ENCODE measurements around the gene MAPK11.

Gene MAPK11

DNA sequence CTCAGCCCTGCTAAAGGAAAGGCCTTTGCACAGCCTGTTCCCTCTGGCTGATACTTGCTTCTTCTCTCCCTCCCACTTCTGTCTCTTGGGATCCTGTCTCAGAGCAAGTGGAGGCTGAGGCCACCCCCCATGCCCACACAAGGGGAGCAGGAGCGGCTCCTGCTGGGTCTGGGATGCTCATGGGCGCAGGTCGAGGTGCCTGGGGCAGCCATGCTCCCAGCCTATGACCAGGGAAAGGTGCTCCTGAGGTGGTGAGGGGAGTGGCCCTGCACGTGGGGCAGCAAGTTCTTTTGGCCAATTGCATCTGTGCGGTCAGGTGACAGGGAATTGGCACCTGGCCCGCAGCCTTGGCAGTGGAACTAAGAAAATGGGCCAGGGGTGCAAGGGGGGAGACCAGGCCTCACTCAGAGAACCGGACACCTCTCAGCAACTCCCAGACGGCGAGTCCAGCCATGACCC, 1.5 kb downstream of the MAPK11 start:
- Histone ChIP-seq H3K36me3 (ENCODE audit: control insufficient read depth, insufficient read depth, low read length) (no peaks in the 10 kb centered on the region), H3K4me3 (ENCODE audit: insufficient read depth, low read depth, low read length) (no peak overlapping the region)

DNA sequence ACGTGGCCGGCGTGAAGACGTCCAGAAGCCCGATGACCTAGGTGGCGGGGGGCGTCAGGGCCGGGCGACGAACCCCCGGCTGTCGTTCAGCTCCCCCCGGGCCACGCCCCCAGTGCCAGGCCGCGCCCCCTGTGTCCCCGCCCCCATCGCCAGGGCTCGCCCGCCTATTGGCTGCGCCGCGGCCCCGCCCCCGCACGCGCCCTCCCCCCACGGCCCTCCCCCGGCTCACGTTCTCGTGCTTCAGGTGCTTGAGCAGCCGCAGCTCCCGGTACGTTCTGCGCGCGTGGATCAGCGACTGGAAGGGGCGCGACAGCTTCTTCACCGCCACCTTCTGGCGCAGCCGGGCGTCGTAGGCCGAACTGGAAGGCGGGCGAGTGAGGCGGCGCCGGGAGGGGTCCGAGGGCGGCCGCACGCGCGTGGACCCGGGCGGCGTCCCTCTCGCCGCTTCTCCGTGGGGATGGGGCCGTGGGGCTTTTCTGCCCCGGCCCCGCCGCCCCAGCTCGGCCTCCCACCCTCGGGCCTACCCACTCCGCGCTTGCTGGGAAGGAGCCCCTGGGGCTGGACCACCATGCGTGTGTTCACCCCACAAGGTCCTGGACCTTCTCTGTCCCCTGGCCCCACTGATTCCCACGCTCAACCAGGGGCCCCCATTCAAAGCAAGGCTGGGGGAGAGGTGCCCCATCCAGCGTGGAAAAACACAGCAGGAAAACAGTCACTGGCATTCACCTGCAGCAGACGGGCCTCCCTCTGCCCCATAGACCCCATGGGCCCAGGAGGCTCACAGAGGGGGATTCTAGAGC, 2.4 kb downstream of the MAPK11 start:
- Histone ChIP-seq H3K36me3 (ENCODE audit: control insufficient read depth, insufficient read depth, low read length) (no peaks in the 10 kb centered on the region), H3K9me3 (ENCODE audit: control insufficient read depth, low read length) (no peaks in the 10 kb centered on the region), H3K4me3 (ENCODE audit: insufficient read depth, low read depth, low read length) (no peak overlapping the region), H3K27me3 (ENCODE audit: control insufficient read depth, insufficient read depth, low read length, poor library complexity, severe bottlenecking) (peaks cover 60% of the 10 kb centered on the region), H3K27ac (ENCODE audit: insufficient read depth, low read depth, low read length, poor library complexity, severe bottlenecking) (no peak overlapping the region), H3K4me1 (ENCODE audit: control insufficient read depth, insufficient read depth, low read length) (peaks cover 32% of the 10 kb centered on the region)
- 45 to 51% methylated on average over 75 of the region's 75 CpGs for WGBS, 2 experiments

More for the DNA sequence above, 1.5 kb downstream of the MAPK11 start:
- H3K27ac ChIP-seq (ENCODE audit: insufficient read depth, low read depth, low read length, poor library complexity, severe bottlenecking) = no peak overlapping the region
- WGBS, 2 experiments = 82 to 85% methylated on average over 9 of the region's 9 CpGs
- peaks cover 31% of the 10 kb centered on the region for H3K4me1 ChIP-seq (ENCODE audit: control insufficient read depth, insufficient read depth, low read length)
- H3K27me3 ChIP-seq (ENCODE audit: control insufficient read depth, insufficient read depth, low read length, poor library complexity, severe bottlenecking) = peaks cover 60% of the 10 kb centered on the region
- H3K9me3 ChIP-seq (ENCODE audit: control insufficient read depth, low read length) = no peaks in the 10 kb centered on the region

DNA sequence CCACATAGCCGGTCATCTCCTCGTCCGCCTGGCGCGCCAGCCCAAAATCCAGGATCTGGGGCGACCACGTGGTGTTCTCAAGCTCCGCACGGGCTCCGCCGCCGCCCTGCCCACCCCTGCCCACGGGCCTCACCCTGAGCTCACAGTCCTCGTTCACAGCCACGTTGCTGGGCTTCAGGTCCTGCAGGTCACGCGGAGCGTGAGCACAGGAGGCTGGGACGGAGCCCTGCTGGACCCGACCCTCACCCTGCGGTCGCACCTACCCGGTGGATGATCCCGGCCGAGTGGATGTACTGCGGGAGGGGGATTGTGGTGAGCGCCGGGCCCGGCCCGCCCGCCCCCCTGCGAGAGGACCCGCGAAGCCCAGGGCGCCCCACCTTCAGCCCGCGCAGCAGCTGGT, 3.2 kb downstream of the MAPK11 start:
- 86% methylated on average over 37 of the region's 37 CpGs for WGBS, 2 experiments
- H3K36me3 ChIP-seq (ENCODE audit: control insufficient read depth, insufficient read depth, low read length) = no peaks in the 10 kb centered on the region
- peaks cover 32% of the 10 kb centered on the region for H3K4me1 ChIP-seq (ENCODE audit: control insufficient read depth, insufficient read depth, low read length)
- no peak overlapping the region for H3K4me3 ChIP-seq (ENCODE audit: insufficient read depth, low read depth, low read length)
- no peaks in the 10 kb centered on the region for H3K9me3 ChIP-seq (ENCODE audit: control insufficient read depth, low read length)
- peaks cover 65% of the 10 kb centered on the region for H3K27me3 ChIP-seq (ENCODE audit: control insufficient read depth, insufficient read depth, low read length, poor library complexity, severe bottlenecking)
- no peak overlapping the region for H3K27ac ChIP-seq (ENCODE audit: insufficient read depth, low read depth, low read length, poor library complexity, severe bottlenecking)

DNA sequence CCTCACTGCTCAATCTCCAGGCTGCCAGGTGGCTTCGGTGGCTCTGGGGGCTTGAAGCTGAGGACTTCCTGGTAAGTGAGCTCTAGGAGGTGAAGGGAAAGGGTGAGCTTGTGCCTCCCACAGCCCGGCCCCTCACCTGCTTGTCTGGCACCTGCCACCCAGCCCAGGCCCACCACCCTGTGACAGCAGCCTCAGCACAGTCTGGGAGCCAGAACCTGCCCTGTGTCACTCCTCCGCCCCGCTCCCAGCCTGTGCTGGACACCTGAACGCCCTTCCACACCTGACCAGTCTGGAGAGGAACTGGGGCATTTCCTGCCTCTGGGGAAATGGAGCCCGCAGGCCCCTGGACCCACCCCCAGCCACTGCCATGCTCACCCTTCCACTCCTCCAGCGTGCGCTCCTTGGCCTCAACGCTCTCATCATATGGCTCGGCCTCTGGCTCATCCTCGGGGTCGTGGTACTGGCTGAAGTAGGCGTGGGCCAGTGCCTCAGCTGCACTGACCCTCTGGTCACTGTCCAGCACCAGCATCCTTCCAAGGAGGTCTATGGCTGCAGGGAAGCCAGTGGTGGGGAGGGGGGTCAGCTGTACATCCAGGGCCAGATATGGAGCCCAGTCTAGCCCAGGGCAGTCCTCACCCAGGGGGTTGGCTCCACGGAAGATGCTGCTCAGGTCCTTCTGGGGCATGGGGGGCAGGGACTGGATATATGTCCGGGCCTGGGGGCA, 5.1 kb downstream of the MAPK11 start:
- 85 to 88% methylated on average over 15 of the region's 15 CpGs for WGBS, 2 experiments

DNA sequence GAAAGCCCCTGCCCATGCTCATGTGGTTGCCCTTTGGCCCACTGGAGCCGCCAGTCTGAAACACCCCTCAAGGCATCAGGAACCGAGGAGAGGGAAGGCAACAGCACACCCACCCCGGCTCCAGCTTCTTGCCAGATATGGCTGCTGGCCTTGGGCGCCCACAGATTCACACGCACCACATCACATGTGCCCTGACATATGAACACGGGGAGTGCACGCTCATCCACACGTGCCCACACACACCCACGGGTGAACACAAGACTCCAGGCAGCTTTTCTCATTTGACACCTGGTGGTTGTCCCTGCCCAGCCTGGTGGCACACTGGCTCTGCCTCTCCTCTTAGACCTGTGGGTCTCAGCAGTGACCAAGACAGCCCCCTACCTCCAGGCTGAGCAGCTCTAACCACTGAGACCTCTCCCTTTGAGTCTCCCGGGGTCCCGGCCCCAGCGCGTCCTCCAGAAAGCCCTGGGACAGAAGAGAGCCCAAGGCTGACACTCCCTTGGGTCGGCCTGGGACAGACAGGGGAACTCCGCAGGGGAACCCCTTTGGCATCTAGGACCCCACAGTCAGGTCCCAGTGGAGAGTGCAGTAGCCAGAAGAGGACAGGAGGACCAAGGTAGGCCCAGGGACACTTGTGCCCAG, 6.0 kb downstream of the MAPK11 start:
- Histone ChIP-seq H3K27ac (ENCODE audit: insufficient read depth, low read depth, low read length, poor library complexity, severe bottlenecking) (no peak overlapping the region), H3K36me3 (ENCODE audit: control insufficient read depth, insufficient read depth, low read length) (no peaks in the 10 kb centered on the region), H3K4me1 (ENCODE audit: control insufficient read depth, insufficient read depth, low read length) (peaks cover 19% of the 10 kb centered on the region), H3K9me3 (ENCODE audit: control insufficient read depth, low read length) (no peaks in the 10 kb centered on the region), H3K27me3 (ENCODE audit: control insufficient read depth, insufficient read depth, low read length, poor library complexity, severe bottlenecking) (peaks cover 58% of the 10 kb centered on the region), H3K4me3 (ENCODE audit: insufficient read depth, low read depth, low read length) (no peak overlapping the region)
- WGBS, 2 experiments = 89 to 94% methylated on average over 15 of the region's 15 CpGs

More for the DNA sequence above, 5.1 kb downstream of the MAPK11 start:
- Histone ChIP-seq H3K27me3 (ENCODE audit: control insufficient read depth, insufficient read depth, low read length, poor library complexity, severe bottlenecking) (peaks cover 64% of the 10 kb centered on the region), H3K36me3 (ENCODE audit: control insufficient read depth, insufficient read depth, low read length) (no peaks in the 10 kb centered on the region), H3K4me3 (ENCODE audit: insufficient read depth, low read depth, low read length) (no peak overlapping the region), H3K4me1 (ENCODE audit: control insufficient read depth, insufficient read depth, low read length) (peaks cover 27% of the 10 kb centered on the region), H3K9me3 (ENCODE audit: control insufficient read depth, low read length) (no peaks in the 10 kb centered on the region), H3K27ac (ENCODE audit: insufficient read depth, low read depth, low read length, poor library complexity, severe bottlenecking) (no peak overlapping the region)

DNA sequence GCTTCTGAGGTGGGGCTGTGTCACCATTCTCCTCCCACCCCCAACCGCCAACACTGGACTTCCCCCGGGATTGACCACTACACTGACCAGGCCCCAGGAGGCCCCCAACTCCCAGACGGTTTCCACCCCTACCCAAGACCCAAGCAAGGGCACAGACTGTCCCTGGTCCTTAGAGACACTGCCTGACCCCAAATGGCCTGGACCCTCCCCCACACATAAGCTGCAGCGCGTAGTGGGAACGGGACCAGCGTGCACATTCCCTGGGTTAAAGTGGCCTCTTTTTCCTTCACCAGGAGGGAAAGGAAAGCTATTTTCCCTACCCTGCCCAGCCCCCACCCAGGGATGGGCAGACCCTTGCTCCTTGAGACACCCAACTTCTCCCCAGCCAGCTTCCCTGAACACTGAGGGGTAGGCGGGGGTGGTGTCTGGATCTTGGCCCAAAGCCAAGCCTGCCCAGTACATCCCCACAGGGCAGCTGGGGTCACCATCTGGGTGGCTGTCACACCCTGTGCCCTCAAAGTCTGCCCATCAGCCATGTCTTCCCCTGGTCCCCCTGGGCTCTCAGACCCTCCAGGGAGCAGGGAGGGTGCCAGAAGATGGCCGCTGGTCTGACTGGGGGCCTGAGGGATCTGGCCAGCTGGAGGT, 7.1 kb downstream of the MAPK11 start:
- Histone ChIP-seq H3K9me3 (ENCODE audit: control insufficient read depth, low read length) (no peaks in the 10 kb centered on the region), H3K36me3 (ENCODE audit: control insufficient read depth, insufficient read depth, low read length) (no peaks in the 10 kb centered on the region), H3K27ac (ENCODE audit: insufficient read depth, low read depth, low read length, poor library complexity, severe bottlenecking) (no peak overlapping the region), H3K4me1 (ENCODE audit: control insufficient read depth, insufficient read depth, low read length) (peaks cover 19% of the 10 kb centered on the region), H3K4me3 (ENCODE audit: insufficient read depth, low read depth, low read length) (no peak overlapping the region), H3K27me3 (ENCODE audit: control insufficient read depth, insufficient read depth, low read length, poor library complexity, severe bottlenecking) (peaks cover 46% of the 10 kb centered on the region)
- 80 to 81% methylated on average over 9 of the region's 9 CpGs for WGBS, 2 experiments

DNA sequence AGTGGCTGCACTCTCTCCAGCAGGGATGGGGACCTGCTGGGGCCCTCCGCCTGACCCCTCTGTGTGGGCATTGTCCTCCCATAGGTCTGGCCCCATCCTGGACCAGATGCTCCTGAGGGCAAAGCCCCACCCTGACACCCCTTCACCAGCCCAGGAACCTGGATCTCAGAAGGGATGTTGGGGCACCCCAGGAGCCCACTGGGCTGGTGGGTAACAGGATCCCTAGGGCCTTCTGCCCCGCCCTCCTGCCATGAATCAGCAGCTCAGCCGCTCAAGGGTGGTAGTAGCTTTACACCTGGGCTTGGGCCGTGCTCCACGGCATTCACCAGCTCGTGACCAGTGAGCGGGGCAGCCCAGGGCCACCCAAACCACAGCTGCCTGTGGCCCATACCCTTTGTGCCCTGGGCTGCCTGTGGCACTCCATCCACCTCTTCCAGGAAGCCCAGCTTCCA, 7.7 kb downstream of the MAPK11 start:
- H3K27me3 ChIP-seq (ENCODE audit: control insufficient read depth, insufficient read depth, low read length, poor library complexity, severe bottlenecking) = peaks cover 40% of the 10 kb centered on the region
- no peaks in the 10 kb centered on the region for H3K36me3 ChIP-seq (ENCODE audit: control insufficient read depth, insufficient read depth, low read length)
- no peak overlapping the region for H3K27ac ChIP-seq (ENCODE audit: insufficient read depth, low read depth, low read length, poor library complexity, severe bottlenecking)
- 76 to 79% methylated on average over 7 of the region's 7 CpGs for WGBS, 2 experiments
- no peaks in the 10 kb centered on the region for H3K9me3 ChIP-seq (ENCODE audit: control insufficient read depth, low read length)
- H3K4me1 ChIP-seq (ENCODE audit: control insufficient read depth, insufficient read depth, low read length) = peaks cover 19% of the 10 kb centered on the region
- no peak overlapping the region for H3K4me3 ChIP-seq (ENCODE audit: insufficient read depth, low read depth, low read length)

DNA sequence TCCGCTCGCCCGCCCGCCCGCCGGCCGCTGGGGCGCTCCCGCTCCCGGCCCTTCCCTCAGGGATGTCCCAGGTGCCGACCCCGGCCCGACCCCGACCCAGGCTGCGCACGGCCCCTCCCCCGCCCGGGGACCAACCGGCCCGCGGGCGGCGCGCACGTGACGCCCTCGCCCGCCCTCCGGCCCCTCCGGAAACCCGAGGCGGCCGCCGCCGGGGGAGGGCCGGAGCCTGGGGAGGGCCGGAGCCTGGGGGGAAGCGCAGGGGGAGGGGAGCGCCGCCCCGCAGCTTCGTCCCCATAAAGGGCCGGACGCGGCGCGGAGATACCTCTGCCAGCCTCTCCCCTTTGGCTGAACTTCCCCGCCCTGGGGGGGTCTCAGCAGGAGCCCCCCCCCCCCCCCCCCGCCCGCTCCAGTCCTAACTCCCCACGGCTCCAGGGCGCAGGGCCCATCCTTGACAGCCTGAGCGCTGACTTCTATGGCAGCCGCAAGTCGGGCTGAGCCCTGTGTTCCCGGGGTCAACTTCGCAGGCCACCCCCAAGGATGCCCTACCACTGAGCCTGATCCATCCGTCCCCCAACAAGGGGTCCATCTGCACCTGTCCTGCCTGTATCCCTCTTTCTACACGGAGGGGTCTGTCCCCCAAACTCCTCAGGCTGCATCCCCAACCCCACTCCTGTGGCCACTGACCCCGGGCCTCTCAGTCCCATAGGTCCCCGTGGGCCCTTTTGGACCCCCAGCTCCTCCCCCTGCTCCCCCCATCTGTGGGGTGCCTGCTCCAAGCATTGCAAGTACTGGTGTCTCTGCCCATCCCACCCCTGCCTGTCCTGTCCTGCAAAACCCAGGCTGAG, 8.3 kb downstream of the MAPK11 start, which contains the start of gene MAPK12:
Gene MAPK12 (minus strand): TSS at position 69 of the 845 bp plus-strand sequence. CDS start 174 bp downstream, outside the sequence.
- no peak within 1 kb of the TSS for H3K27ac ChIP-seq (ENCODE audit: insufficient read depth, low read depth, low read length, poor library complexity, severe bottlenecking)
- 6% methylated on average over 61 of the region's 61 CpGs for WGBS, 2 experiments
- H3K27me3 ChIP-seq (ENCODE audit: control insufficient read depth, insufficient read depth, low read length, poor library complexity, severe bottlenecking) = peaks cover 34% of the 10 kb centered on the region

More for the DNA sequence above, 8.3 kb downstream of the MAPK11 start, which contains the start of gene MAPK12:
- H3K4me3 ChIP-seq (ENCODE audit: insufficient read depth, low read depth, low read length) = peak within 1 kb of the TSS; percentile 53
- H3K36me3 ChIP-seq (ENCODE audit: control insufficient read depth, insufficient read depth, low read length) = no peaks in the 10 kb centered on the region
- H3K9me3 ChIP-seq (ENCODE audit: control insufficient read depth, low read length) = no peaks in the 10 kb centered on the region
- H3K4me1 ChIP-seq (ENCODE audit: control insufficient read depth, insufficient read depth, low read length) = peaks cover 19% of the 10 kb centered on the region
